ENCODE results near the gene PITPNM1.

The PITPNM1 gene

DNA sequence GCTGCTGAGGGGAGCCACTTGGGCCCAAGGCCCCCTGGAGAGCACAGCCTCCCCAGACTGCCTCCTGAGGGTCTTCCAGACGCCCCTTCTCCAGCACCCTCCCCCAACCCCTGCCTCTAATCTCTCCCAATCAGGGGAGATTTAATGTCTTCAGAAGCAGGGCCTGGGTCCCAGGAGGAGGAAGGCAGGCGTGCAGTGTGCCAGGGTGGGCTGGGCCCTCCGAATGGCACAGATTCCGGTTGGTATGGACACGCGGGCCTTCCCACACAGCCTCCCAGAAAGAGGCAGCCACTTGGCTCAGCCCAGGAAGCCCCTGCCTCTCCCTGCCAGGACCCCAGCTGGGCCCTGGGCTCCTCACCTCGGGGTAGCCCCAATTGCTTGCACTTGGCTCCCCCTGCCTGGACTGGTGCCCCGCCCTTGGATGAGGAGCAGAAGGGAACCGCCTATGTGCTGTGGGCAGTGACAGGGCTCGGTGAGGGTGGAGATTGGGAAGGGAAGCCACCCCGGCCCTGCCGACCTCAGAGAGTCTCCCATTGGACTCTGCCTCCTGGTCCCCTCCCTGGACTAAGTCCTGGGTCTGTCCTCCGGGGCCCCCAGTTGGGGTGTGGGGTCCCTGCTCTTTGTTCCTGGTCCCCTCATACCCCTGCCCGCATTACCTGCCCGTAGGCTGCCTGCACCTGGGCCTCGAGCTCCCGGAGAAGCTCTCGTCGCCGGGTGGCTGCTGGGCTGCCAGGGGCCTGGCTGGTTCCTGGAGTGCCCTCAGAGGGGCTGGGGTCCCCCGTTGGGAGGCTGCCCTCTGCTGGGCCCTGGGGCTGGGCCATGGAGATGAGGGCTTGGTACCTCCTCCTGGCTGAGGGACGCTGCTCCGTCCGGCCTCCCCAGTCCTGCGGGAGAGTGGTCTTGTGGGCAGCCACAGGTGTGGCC lies 18.7 kb upstream of the PITPNM1 start:
- DNase-seq (ENCODE audit: low spot score), result no peak

DNA sequence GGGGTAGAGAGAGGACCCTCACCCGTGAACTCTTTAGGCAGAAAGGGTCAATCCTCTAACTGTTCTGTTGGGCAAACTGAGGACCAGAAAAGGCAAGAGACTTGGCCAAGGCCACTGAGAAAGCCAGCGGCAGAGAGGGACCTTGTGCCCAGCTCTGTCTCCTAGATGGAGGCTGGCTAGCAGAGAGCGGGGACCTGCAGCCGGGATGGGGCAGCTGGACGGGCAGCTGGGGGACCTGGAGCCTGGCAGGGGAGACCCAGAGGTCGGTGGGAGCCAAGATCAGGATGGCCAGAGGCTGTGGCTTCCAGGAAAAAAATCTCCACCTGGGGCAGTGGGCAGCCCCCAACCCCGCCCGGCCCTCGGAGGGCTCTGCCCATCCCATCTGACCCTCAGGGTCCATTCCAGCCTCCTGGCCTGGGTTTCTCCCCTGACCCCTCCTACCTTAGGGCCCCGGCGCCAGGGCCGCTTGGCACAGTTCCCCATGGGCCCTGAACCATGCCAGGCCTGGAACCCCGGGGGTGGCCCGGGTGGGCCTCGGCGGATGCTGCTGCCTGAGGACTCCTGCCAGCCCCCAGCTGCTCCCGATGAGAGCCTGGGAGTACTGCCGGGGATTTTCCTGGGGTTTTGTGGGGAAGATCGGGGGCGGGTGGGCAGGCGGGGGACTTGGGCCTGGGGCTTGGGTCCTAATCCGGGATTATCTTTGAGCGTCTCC lies 17.8 kb upstream of the PITPNM1 start, which contains the start of gene CABP2:
Gene CABP2, minus strand, starts transcription at position 603 of the 712 bp plus-strand sequence. Its CDS starts 120 bp downstream, at position 483.
- H3K9me3 ChIP-seq (ENCODE audit: severe bottlenecking), result no peaks in the 10 kb centered on the region
- no peaks in the 10 kb centered on the region for H3K4me1 ChIP-seq (ENCODE audit: insufficient read depth, poor library complexity, severe bottlenecking)

More for the DNA sequence above, 18.7 kb upstream of the PITPNM1 start:
- no peaks in the 10 kb centered on the region for H3K36me3 ChIP-seq (ENCODE audit: low read depth)
- TF ChIP-seq, protein P1, sequence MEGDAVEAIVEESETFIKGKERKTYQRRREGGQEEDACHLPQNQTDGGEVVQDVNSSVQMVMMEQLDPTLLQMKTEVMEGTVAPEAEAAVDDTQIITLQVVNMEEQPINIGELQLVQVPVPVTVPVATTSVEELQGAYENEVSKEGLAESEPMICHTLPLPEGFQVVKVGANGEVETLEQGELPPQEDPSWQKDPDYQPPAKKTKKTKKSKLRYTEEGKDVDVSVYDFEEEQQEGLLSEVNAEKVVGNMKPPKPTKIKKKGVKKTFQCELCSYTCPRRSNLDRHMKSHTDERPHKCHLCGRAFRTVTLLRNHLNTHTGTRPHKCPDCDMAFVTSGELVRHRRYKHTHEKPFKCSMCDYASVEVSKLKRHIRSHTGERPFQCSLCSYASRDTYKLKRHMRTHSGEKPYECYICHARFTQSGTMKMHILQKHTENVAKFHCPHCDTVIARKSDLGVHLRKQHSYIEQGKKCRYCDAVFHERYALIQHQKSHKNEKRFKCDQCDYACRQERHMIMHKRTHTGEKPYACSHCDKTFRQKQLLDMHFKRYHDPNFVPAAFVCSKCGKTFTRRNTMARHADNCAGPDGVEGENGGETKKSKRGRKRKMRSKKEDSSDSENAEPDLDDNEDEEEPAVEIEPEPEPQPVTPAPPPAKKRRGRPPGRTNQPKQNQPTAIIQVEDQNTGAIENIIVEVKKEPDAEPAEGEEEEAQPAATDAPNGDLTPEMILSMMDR (IDR thresholded peaks at IDR 0.05; ENCODE audit: poor library complexity, severe bottlenecking), result no peak
- H3K4me3 ChIP-seq (ENCODE audit: severe bottlenecking), result no peak overlapping the region
- peak; percentile 33; the same call in 2 of the 3 replicates for ATAC-seq (ENCODE audit: low read depth)
- H3K4me1 ChIP-seq (ENCODE audit: insufficient read depth, poor library complexity, severe bottlenecking), result no peaks in the 10 kb centered on the region
- H3K9me3 ChIP-seq (ENCODE audit: severe bottlenecking), result no peaks in the 10 kb centered on the region
- no peak overlapping the region for H3K27ac ChIP-seq (ENCODE audit: poor library complexity, severe bottlenecking)
- H3K27me3 ChIP-seq (ENCODE audit: insufficient read depth, poor library complexity, severe bottlenecking), result no peaks in the 10 kb centered on the region

DNA sequence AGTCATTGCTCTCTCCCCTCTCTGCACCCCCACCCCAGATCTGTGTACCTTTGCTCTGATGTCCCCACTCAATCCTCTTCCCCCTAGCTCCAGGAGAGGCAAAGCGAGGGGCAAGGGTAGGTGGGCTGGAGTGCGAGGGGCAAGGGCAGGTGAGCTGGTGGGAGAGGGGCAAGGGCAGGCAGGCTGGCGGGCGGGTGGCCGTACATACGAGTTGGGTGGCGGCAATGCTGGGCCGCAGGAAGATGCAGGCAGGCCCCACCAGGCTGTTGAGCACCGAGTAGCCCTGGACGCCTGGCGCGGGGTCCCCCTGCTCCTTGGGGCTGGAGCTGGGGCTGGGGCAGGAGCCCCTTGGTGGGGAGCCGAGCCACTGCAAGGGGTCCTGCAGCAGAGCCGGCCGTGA lies 17.2 kb upstream of the PITPNM1 start:
- H3K4me1 ChIP-seq (ENCODE audit: insufficient read depth, poor library complexity, severe bottlenecking), result no peaks in the 10 kb centered on the region
- no peaks in the 10 kb centered on the region for H3K36me3 ChIP-seq (ENCODE audit: low read depth)
- TF ChIP-seq, protein P1 (IDR thresholded peaks at IDR 0.05; ENCODE audit: poor library complexity, severe bottlenecking), result no peak
- no peak overlapping the region for H3K27ac ChIP-seq (ENCODE audit: poor library complexity, severe bottlenecking)
- no peak for DNase-seq (ENCODE audit: low spot score)
- no peak for ATAC-seq (ENCODE audit: low read depth)
- H3K27me3 ChIP-seq (ENCODE audit: insufficient read depth, poor library complexity, severe bottlenecking), result no peaks in the 10 kb centered on the region
- no peaks in the 10 kb centered on the region for H3K9me3 ChIP-seq (ENCODE audit: severe bottlenecking)
- no peak overlapping the region for H3K4me3 ChIP-seq (ENCODE audit: severe bottlenecking)

More for the DNA sequence above, 17.8 kb upstream of the PITPNM1 start, which contains the start of gene CABP2:
- Histone ChIP-seq H3K4me3 (ENCODE audit: severe bottlenecking) (no peak within 1 kb of the TSS), H3K27ac (ENCODE audit: poor library complexity, severe bottlenecking) (no peak within 1 kb of the TSS), H3K36me3 (ENCODE audit: low read depth) (no peaks in the 10 kb centered on the region), H3K27me3 (ENCODE audit: insufficient read depth, poor library complexity, severe bottlenecking) (no peaks in the 10 kb centered on the region)
- DNase-seq (ENCODE audit: low spot score) (no peak), ATAC-seq (ENCODE audit: low read depth) (no peak)
- TF ChIP-seq, protein P1 (IDR thresholded peaks at IDR 0.05; ENCODE audit: poor library complexity, severe bottlenecking), result no peak

DNA sequence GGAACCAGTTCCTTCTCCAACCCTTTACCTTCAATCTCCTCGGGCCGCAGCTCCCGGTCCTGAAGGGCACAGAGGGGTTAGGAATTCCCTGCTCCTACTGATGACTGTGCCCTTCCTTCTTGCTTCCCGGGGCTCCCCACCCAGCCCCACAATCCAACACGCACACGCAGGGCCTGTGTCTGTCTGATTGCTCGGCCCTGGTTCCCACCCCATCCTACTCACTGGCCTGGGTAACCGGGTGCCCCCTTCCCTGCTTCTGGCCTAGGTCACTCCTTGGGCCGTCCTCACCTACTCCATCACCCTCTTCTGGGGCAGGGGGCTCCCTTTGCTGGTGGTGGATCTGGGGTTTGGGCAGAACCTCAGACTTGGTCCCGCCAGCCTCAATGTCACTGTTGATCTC lies 16.8 kb upstream of the PITPNM1 start:
- H3K4me3 ChIP-seq (ENCODE audit: severe bottlenecking), result no peak overlapping the region
- TF ChIP-seq, protein P1 (IDR thresholded peaks at IDR 0.05; ENCODE audit: poor library complexity, severe bottlenecking), result no peak
- no peak for DNase-seq (ENCODE audit: low spot score)
- no peak for ATAC-seq (ENCODE audit: low read depth)
- H3K9me3 ChIP-seq (ENCODE audit: severe bottlenecking), result no peaks in the 10 kb centered on the region
- no peaks in the 10 kb centered on the region for H3K27me3 ChIP-seq (ENCODE audit: insufficient read depth, poor library complexity, severe bottlenecking)
- no peaks in the 10 kb centered on the region for H3K36me3 ChIP-seq (ENCODE audit: low read depth)
- no peaks in the 10 kb centered on the region for H3K4me1 ChIP-seq (ENCODE audit: insufficient read depth, poor library complexity, severe bottlenecking)
- no peak overlapping the region for H3K27ac ChIP-seq (ENCODE audit: poor library complexity, severe bottlenecking)

Data from RWPE2 (cell line).